Colonic mucosa (tissue), 4 donors: ENCODE results near the gene PTPRN2. TPM values are rescaled to one million over a fixed set of nuclear protein-coding genes. Genes with fewer than 3 reads are reported as not detected.
A peak's percentile ranks its signal among the peaks of the same experiment; 100 is the strongest.
"Not testable (repeated sequence)": the region's sequence is repeated elsewhere in the genome, so short reads cannot be mapped to it uniquely, and the experiment has no call there.

Experiments
- DNase-seq: peaks from one replicate; pipeline ENCODE4 v3.0.0-alpha.2; 2020
- H3K27ac ChIP-seq: fragments of 200-600 bp; one replicate; pipeline ENCODE4 v1.8.0; 2021
- H3K27me3 ChIP-seq: fragments of 200-600 bp; one replicate; pipeline ENCODE4 v1.8.0; 2021
- H3K36me3 ChIP-seq: fragments of 200-600 bp; one replicate; pipeline ENCODE4 v1.8.0; 2021
- H3K4me1 ChIP-seq: fragments of 200-600 bp; one replicate; pipeline ENCODE4 v1.8.0; 2021; ENCODE audit warnings: mild to moderate bottlenecking
- H3K4me3 ChIP-seq: fragments of 200-600 bp; one replicate; pipeline ENCODE4 v1.8.0; 2021
- H3K9ac ChIP-seq, 2 donors: one replicate each; pipeline ENCODE4 v1.7.0; 2013; ENCODE audit warnings: control low read depth in 2 of 2, low read depth in 2 of 2, low read length in 2 of 2
- H3K9me3 ChIP-seq: fragments of 200-600 bp; one replicate; pipeline ENCODE4 v1.8.0; 2021
- CTCF ChIP-seq: fragments of 200-600 bp; IDR thresholded peaks from one replicate; pipeline ENCODE4 v1.8.0; 2022; ENCODE audit warnings: antibody characterized with exemption, mild to moderate bottlenecking
- intact Hi-C: fragments of 100-400 bp; cut with DNase I; formaldehyde crosslinking; loops from one replicate; pipeline ENCODE4 v1.14.1; 2022
- total RNA-seq, 2 donors: library from RNA; stranded (reverse); fragmentation: NEBNext Ultra II Directional in 1 of 2; extraction: Animal tissue kit (Norgen Biotek cat#: 25700) in 1 of 2; gene quantifications; one replicate each; pipeline ENCODE4 v1.2.1, GENCODE V29; 2021
- donor health status: healthy.
- donor health status: DM: no; HTN: no; CAD: no.
- donor health status: DM: no; HTN: no; CAD: no.

The PTPRN2 gene
- total RNA-seq, 2 donors from 2014 or later: 14.7 to 21.6 TPM

- Histone ChIP-seq H3K4me1 (no peaks in the 10 kb centered on the region), H3K9me3 (no peaks in the 10 kb centered on the region), H3K36me3 (no peaks in the 10 kb centered on the region), H3K27me3 (no peaks in the 10 kb centered on the region), H3K4me3 (no peak overlapping the region), H3K27ac (no peak overlapping the region), H3K9ac (no peak overlapping the region)
- no peak for DNase-seq
- intact Hi-C loops: no loop called here
- TF ChIP-seq CTCF: no peak
These were observed 426.4 kb downstream of the PTPRN2 start for GRCh38 chr7:158161194-158161593.

GRCh38 chr7:158160199-158160598 is 427.4 kb downstream of the PTPRN2 start:
- Histone ChIP-seq H3K36me3 (no peaks in the 10 kb centered on the region), H3K27me3 (no peaks in the 10 kb centered on the region), H3K4me3 (no peak overlapping the region), H3K4me1 (no peaks in the 10 kb centered on the region), H3K9me3 (no peaks in the 10 kb centered on the region), H3K27ac (no peak overlapping the region), H3K9ac (no peak overlapping the region)
- no peak for TF ChIP-seq CTCF
- DNase-seq: no peak
- intact Hi-C loops: no loop called here

DNA sequence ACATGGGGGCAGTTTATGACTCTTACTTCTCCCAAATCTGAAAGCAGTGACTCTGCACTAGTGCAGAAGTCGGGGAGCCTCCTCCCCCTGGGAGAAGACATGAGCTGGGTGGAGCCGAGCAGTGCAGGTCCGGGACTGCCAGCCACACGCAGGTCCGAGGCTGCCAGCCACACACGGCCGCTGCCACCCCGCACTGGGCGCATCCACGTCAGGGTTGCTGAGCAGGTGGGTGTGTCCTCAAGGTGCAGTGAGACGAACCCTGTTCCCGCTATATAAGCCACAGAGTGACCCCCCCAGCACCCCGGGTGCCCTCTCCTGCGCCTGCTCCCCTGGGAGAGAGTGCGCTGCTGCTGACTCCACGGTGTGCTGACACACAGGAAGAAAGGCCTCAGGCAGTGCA is 430.2 kb downstream of the PTPRN2 start:
- Histone ChIP-seq H3K4me3 (no peak overlapping the region), H3K27me3 (no peaks in the 10 kb centered on the region), H3K4me1 (no peaks in the 10 kb centered on the region), H3K36me3 (no peaks in the 10 kb centered on the region), H3K9ac (no peak overlapping the region), H3K9me3 (no peaks in the 10 kb centered on the region), H3K27ac (no peak overlapping the region)
- intact Hi-C loops: no loop called here
- DNase-seq: no peak
- no peak for TF ChIP-seq CTCF

DNA sequence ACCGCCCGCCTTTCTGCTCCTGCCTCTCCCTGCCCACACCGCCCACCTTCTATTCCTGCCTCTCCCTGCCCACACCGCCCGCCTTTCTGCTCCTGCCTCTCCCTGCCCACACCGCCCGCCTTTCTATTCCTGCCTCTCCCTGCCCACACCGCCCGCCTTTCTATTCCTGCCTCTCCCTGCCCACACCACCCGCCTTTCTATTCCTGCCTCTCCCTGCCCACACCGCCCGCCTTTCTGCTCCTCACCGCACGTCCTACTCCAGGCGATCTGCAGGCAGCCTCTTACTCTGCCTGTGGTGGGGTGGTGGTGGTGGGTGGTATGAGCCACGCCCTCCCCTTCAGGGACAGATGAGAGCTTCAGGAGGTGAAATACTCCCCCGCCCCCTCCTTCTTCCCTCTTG is 436.4 kb downstream of the PTPRN2 start:
- intact Hi-C loops, H3K9ac ChIP-seq, H3K4me1 ChIP-seq, H3K27me3 ChIP-seq, H3K36me3 ChIP-seq, H3K9me3 ChIP-seq, H3K27ac ChIP-seq, H3K4me3 ChIP-seq: not testable (repeated sequence)
- DNase-seq: peak; percentile 76

DNA sequence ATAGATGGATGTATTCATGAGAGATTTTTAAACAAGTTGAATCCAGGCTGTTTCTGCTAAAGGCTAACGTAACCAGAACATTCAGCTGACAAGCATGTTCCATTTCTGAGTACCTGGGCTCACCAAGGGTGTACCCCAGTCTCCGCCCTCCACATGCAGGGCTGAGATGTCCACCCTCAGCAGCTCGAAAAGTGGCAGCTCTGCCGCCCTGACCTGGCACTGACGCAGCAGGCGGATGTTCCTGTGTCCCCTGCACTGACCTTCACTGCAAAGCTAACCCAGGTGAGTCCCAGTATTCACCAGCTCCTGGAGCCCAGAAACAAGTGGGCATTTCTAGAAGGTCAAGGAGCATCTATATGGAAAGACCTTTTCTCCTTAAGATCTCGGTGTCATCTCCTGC is 437.4 kb downstream of the PTPRN2 start:
- no peak overlapping the region for H3K9ac ChIP-seq
- H3K36me3 ChIP-seq: no peaks in the 10 kb centered on the region
- H3K9me3 ChIP-seq: no peaks in the 10 kb centered on the region
- no peak overlapping the region for H3K27ac ChIP-seq
- H3K4me3 ChIP-seq: no peak overlapping the region
- intact Hi-C loops: no loop called here
- no peak for TF ChIP-seq CTCF
- DNase-seq: no peak
- H3K27me3 ChIP-seq: no peaks in the 10 kb centered on the region
- no peaks in the 10 kb centered on the region for H3K4me1 ChIP-seq

GRCh38 chr7:158147431-158147830 is 440.2 kb downstream of the PTPRN2 start:
- H3K9me3 ChIP-seq, H3K4me1 ChIP-seq, H3K9ac ChIP-seq, H3K4me3 ChIP-seq, H3K27me3 ChIP-seq, H3K36me3 ChIP-seq, intact Hi-C loops, DNase-seq, H3K27ac ChIP-seq: not testable (repeated sequence)

GRCh38 chr7:158145370-158145769 is 442.3 kb downstream of the PTPRN2 start:
- Histone ChIP-seq H3K9ac (no peak overlapping the region), H3K9me3 (no peaks in the 10 kb centered on the region), H3K27me3 (no peaks in the 10 kb centered on the region), H3K4me1 (no peaks in the 10 kb centered on the region), H3K4me3 (no peak overlapping the region), H3K36me3 (no peaks in the 10 kb centered on the region), H3K27ac (no peak overlapping the region)
- TF ChIP-seq CTCF: no peak
- DNase-seq: no peak
- intact Hi-C loops: no loop called here
